HepG2 (cell line): ENCODE results near the gene NIP7. TPM values are rescaled to one million over a fixed set of nuclear protein-coding genes. Genes with fewer than 3 reads are reported as not detected.

ENCODE experiments used
- CENPX ChIP-seq: sonication (generic); formaldehyde crosslinking; IDR thresholded peaks from 2 replicates; pipeline ENCODE4 v1.9.0; 2021; ENCODE audit warnings: mild to moderate bottlenecking, missing genetic modification reagents, moderate library complexity
- HOXD1 ChIP-seq: sonication (generic); formaldehyde crosslinking; IDR thresholded peaks from 2 replicates; pipeline ENCODE4 v1.5.0; 2020; ENCODE audit warnings: missing genetic modification reagents
- IRX3 ChIP-seq: sonication (generic); formaldehyde crosslinking; IDR thresholded peaks from 2 replicates; pipeline ENCODE4 v1.8.1; 2023; ENCODE audit warnings: mild to moderate bottlenecking, low read depth, missing genetic modification reagents, borderline replicate concordance
- MIER2 ChIP-seq: IDR thresholded peaks from 2 replicates; pipeline ENCODE4 v1.6.1; 2016; ENCODE audit warnings: missing biosample characterization, missing genetic modification reagents
- SCMH1 ChIP-seq: sonication (generic); formaldehyde crosslinking; IDR thresholded peaks from 2 replicates; pipeline ENCODE4 v1.9.0; 2021; ENCODE audit warnings: missing genetic modification reagents, mild to moderate bottlenecking, borderline replicate concordance
- SP1 ChIP-seq, 2 experiments: fragments of 450-650 bp in 1 of 2; sonication (generic) in 1 of 2; formaldehyde crosslinking in 1 of 2; IDR thresholded peaks; 2 replicates each; pipeline versions ENCODE4 v1.4.0 to v1.6.1; 2016 to 2020; ENCODE audit warnings: missing genetic modification reagents in 1 of 2
- STAG1 ChIP-seq: sonication (generic); formaldehyde crosslinking; IDR thresholded peaks from 2 replicates; pipeline ENCODE4 v1.4.0; 2020; ENCODE audit warnings: missing genetic modification reagents
- TBX2 ChIP-seq: sonication (generic); formaldehyde crosslinking; IDR thresholded peaks from 2 replicates; pipeline ENCODE4 v1.5.0; 2020; ENCODE audit warnings: missing genetic modification reagents, mild to moderate bottlenecking, borderline replicate concordance
- THAP11 ChIP-seq: IDR thresholded peaks from 2 replicates; pipeline ENCODE4 v1.6.1; 2016; ENCODE audit warnings: missing biosample characterization, missing genetic modification reagents
- ZBTB42 ChIP-seq: sonication (generic); formaldehyde crosslinking; IDR thresholded peaks from 2 replicates; pipeline ENCODE4 v1.5.0; 2020; ENCODE audit warnings: mild to moderate bottlenecking, missing genetic modification reagents
- ZFP1 ChIP-seq: IDR thresholded peaks from 2 replicates; pipeline ENCODE4 v1.6.1; 2016
- ZNF274 ChIP-seq: sonication (generic); formaldehyde crosslinking; IDR thresholded peaks from 2 replicates; pipeline ENCODE4 v1.5.1; 2020; ENCODE audit warnings: mild to moderate bottlenecking, missing genetic modification reagents
- ZNF282 ChIP-seq: fragments of 450-650 bp; IDR thresholded peaks from 2 replicates; pipeline ENCODE4 v1.6.1; 2018; ENCODE audit not compliant: partially characterized antibody
- ZNF788 ChIP-seq: sonication (generic); formaldehyde crosslinking; IDR thresholded peaks from 2 replicates; pipeline ENCODE4 v1.5.0; 2020; ENCODE audit warnings: mild to moderate bottlenecking, missing genetic modification reagents, borderline replicate concordance
- ZNF841 ChIP-seq: sonication (generic); formaldehyde crosslinking; IDR thresholded peaks from 2 replicates; pipeline ENCODE4 v1.8.1; 2023; ENCODE audit warnings: missing genetic modification reagents, borderline replicate concordance
- polyA plus RNA-seq, 8 experiments: library from polyadenylated mRNA; depleted of rRNA in 3 of 8; stranded (reverse) in 7 of 8; unstranded in 1 of 8; fragments of >200 nt; fragmentation: Illumina TruSeq in 4 of 8; extraction: Trizol in 4 of 8; gene quantifications; 2 replicates each; pipeline versions ENCODE4 v1.2.1 to v1.2.3, GENCODE V29; 2011 to 2016; ENCODE audit warnings: low read depth in 4 of 8, missing spikeins in 1 of 8, mixed read lengths in 1 of 8; ENCODE audit not compliant: insufficient read depth in 1 of 8
- total RNA-seq, 5 experiments: library from RNA; depleted of rRNA; stranded (reverse); fragments of >200 nt; fragmentation: Illumina TruSeq; extraction: Trizol; gene quantifications; 2 replicates each; pipeline ENCODE4 v1.2.3, GENCODE V29; 2016; ENCODE audit warnings: low read depth in 1 of 5
- TF ChIP-seq, protein P1 (sequence below): sonication (generic); formaldehyde crosslinking; IDR thresholded peaks from 2 replicates; pipeline ENCODE4 v1.5.0; 2020; ENCODE audit warnings: missing genetic modification reagents
- TF ChIP-seq, protein P2 (sequence below): sonication (generic); formaldehyde crosslinking; IDR thresholded peaks from 2 replicates; pipeline ENCODE4 v1.4.0; 2020; ENCODE audit warnings: missing genetic modification reagents
- TF ChIP-seq, protein P3 (sequence below): sonication (generic); formaldehyde crosslinking; IDR thresholded peaks from 2 replicates; pipeline ENCODE4 v1.5.0; 2020; ENCODE audit warnings: missing genetic modification reagents
- TF ChIP-seq, protein P4 (sequence below): sonication (generic); formaldehyde crosslinking; IDR thresholded peaks from 2 replicates; pipeline ENCODE4 v1.4.0; 2020; ENCODE audit warnings: missing genetic modification reagents, borderline replicate concordance
- TF ChIP-seq, protein P5 (sequence below): sonication (generic); formaldehyde crosslinking; IDR thresholded peaks from 2 replicates; pipeline ENCODE4 v1.4.0; 2020; ENCODE audit warnings: mild to moderate bottlenecking, low read depth, missing genetic modification reagents
- TF ChIP-seq, protein P6 (sequence below): sonication (generic); formaldehyde crosslinking; IDR thresholded peaks from 2 replicates; pipeline ENCODE4 v1.4.0; 2020; ENCODE audit warnings: mild to moderate bottlenecking, missing genetic modification reagents
- TF ChIP-seq, protein P7 (sequence below): sonication (generic); formaldehyde crosslinking; conservative IDR thresholded peaks from 2 replicates; pipeline ENCODE4 v1.4.0; 2020; ENCODE audit warnings: missing genetic modification reagents

The NIP7 gene
- total and polyA plus RNA-seq, 2 of the 13 experiments (the other 11 are each of a cell fraction or from before 2014, with no cell fraction given): 15.3 to 114 TPM

DNA sequence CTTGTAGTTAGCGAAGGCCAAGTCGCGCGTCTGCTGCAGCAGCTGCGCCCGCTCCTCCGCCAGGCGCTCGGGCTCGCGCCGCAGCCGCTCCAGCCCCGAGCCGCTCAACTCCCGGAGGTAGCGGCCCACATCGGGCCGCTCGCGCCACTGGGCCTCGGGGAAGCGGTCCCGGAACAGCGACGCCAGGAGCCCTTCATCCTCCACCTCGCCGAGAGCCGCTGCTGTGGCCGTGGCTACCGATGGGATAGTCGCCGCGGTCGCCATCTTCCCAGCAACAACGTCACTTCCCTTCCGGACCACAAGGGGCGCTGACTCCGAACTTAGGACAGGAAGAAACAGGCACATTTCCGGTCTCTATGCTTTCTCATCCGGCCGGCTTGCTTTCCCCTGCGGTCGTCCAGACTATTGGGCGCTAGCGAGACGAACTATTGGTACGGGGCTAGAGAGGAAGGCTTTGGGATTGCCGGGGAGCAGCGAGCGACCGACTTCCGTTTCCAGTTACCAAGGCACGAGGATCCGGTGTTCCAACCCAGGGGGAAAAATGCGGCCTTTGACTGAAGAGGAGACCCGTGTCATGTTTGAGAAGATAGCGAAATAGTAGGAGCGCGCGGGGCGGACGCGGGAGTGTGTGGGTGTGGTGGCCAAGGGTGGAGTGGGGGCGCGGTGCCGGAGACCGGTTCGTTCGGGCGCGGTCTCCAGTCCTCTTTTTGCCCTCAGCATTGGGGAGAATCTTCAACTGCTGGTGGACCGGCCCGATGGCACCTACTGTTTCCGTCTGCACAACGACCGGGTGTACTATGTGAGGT lies at the start of gene NIP7, which contains the start of gene COG8 (continued):
- TF ChIP-seq TBX2 (CRISPR knock-in tag) (peak; percentile 75; the same call in 1 of the 2 replicates), MIER2 (CRISPR knock-in tag) (peak; percentile 13; the same call in 1 of the 2 replicates), ZNF282 (no peak), HOXD1 (CRISPR knock-in tag) (peak; percentile 64; the same call in 1 of the 2 replicates), CENPX (no peak), ZNF788 (CRISPR knock-in tag) (peak; percentile 82; the same call in 1 of the 2 replicates), ZNF274 (CRISPR knock-in tag) (peak; percentile 81), SCMH1 (CRISPR knock-in tag) (no peak), ZNF841 (CRISPR knock-in tag) (no peak), STAG1 (CRISPR knock-in tag) (peak; percentile 41), ZBTB42 (no peak), IRX3 (CRISPR knock-in tag) (0 out of 2 replicates have a peak, but pooled peaks have one; percentile 17), THAP11 (CRISPR knock-in tag) (peak; percentile 97), SP1 (IDR thresholded peaks at IDR 0.05) (no peak), SP1 (CRISPR knock-in tag; IDR thresholded peaks at IDR 0.05) (no peak), ZFP1 (CRISPR knock-in tag) (peak; percentile 47; the same call in 1 of the 2 replicates)
- TF ChIP-seq, protein P1, sequence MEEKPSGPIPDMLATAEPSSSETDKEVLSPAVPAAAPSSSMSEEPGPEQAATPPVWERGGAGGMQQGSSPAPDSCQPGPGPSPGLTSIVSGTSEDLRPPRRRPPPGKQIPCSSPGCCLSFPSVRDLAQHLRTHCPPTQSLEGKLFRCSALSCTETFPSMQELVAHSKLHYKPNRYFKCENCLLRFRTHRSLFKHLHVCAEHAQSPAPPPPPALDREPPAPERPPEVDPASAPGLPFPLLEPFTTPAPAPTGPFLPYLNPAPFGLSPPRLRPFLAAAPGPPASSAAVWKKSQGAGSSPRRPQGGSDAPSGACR (CRISPR knock-in tag): no peak
- TF ChIP-seq, protein P2, sequence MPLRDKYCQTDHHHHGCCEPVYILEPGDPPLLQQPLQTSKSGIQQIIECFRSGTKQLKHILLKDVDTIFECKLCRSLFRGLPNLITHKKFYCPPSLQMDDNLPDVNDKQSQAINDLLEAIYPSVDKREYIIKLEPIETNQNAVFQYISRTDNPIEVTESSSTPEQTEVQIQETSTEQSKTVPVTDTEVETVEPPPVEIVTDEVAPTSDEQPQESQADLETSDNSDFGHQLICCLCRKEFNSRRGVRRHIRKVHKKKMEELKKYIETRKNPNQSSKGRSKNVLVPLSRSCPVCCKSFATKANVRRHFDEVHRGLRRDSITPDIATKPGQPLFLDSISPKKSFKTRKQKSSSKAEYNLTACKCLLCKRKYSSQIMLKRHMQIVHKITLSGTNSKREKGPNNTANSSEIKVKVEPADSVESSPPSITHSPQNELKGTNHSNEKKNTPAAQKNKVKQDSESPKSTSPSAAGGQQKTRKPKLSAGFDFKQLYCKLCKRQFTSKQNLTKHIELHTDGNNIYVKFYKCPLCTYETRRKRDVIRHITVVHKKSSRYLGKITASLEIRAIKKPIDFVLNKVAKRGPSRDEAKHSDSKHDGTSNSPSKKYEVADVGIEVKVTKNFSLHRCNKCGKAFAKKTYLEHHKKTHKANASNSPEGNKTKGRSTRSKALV (CRISPR knock-in tag): peak; percentile 84
- TF ChIP-seq, protein P3, sequence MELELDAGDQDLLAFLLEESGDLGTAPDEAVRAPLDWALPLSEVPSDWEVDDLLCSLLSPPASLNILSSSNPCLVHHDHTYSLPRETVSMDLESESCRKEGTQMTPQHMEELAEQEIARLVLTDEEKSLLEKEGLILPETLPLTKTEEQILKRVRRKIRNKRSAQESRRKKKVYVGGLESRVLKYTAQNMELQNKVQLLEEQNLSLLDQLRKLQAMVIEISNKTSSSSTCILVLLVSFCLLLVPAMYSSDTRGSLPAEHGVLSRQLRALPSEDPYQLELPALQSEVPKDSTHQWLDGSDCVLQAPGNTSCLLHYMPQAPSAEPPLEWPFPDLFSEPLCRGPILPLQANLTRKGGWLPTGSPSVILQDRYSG (CRISPR knock-in tag): peak; percentile 65; the same call in 1 of the 2 replicates
- TF ChIP-seq, protein P4, sequence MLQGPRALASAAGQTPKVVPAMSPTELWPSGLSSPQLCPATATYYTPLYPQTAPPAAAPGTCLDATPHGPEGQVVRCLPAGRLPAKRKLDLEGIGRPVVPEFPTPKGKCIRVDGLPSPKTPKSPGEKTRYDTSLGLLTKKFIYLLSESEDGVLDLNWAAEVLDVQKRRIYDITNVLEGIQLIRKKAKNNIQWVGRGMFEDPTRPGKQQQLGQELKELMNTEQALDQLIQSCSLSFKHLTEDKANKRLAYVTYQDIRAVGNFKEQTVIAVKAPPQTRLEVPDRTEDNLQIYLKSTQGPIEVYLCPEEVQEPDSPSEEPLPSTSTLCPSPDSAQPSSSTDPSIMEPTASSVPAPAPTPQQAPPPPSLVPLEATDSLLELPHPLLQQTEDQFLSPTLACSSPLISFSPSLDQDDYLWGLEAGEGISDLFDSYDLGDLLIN: 0 out of 2 replicates have a peak, but pooled peaks have one; percentile 13
- TF ChIP-seq, protein P5, sequence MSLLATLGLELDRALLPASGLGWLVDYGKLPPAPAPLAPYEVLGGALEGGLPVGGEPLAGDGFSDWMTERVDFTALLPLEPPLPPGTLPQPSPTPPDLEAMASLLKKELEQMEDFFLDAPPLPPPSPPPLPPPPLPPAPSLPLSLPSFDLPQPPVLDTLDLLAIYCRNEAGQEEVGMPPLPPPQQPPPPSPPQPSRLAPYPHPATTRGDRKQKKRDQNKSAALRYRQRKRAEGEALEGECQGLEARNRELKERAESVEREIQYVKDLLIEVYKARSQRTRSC (CRISPR knock-in tag): no peak; the same call in 1 of the 2 replicates
- TF ChIP-seq, protein P6, sequence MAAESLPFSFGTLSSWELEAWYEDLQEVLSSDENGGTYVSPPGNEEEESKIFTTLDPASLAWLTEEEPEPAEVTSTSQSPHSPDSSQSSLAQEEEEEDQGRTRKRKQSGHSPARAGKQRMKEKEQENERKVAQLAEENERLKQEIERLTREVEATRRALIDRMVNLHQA (CRISPR knock-in tag): no peak
- TF ChIP-seq, protein P7, sequence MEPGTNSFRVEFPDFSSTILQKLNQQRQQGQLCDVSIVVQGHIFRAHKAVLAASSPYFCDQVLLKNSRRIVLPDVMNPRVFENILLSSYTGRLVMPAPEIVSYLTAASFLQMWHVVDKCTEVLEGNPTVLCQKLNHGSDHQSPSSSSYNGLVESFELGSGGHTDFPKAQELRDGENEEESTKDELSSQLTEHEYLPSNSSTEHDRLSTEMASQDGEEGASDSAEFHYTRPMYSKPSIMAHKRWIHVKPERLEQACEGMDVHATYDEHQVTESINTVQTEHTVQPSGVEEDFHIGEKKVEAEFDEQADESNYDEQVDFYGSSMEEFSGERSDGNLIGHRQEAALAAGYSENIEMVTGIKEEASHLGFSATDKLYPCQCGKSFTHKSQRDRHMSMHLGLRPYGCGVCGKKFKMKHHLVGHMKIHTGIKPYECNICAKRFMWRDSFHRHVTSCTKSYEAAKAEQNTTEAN (CRISPR knock-in tag): peak; percentile 62; the same call in 1 of the 2 replicates
